Glutamatergic neuron (in vitro differentiated cells): ENCODE results near the gene MC1R. TPM values are rescaled to one million over a fixed set of nuclear protein-coding genes. Genes with fewer than 3 reads are reported as not detected.

ENCODE experiments used
- DNase-seq: peaks from one replicate; pipeline ENCODE4 v3.0.0; 2022
- H3K27ac Mint-ChIP-seq: one replicate; pipeline ENCODE4 v1.8.0; 2020; ENCODE audit warnings: mild to moderate bottlenecking, mixed read lengths, inconsistent platforms; ENCODE audit not compliant: unreplicated experiment
- H3K27me3 Mint-ChIP-seq: one replicate; pipeline ENCODE4 v1.8.0; 2020; ENCODE audit warnings: mild to moderate bottlenecking, moderate library complexity, mixed read lengths, inconsistent platforms; ENCODE audit not compliant: unreplicated experiment
- H3K36me3 Mint-ChIP-seq: one replicate; pipeline ENCODE4 v1.8.0; 2020; ENCODE audit warnings: mild to moderate bottlenecking, mixed read lengths, inconsistent platforms; ENCODE audit not compliant: unreplicated experiment
- H3K4me1 Mint-ChIP-seq: one replicate; pipeline ENCODE4 v1.8.0; 2020; ENCODE audit warnings: mild to moderate bottlenecking, low read depth, mixed read lengths, inconsistent platforms; ENCODE audit not compliant: unreplicated experiment
- H3K4me3 Mint-ChIP-seq: one replicate; pipeline ENCODE4 v1.8.0; 2020; ENCODE audit warnings: mild to moderate bottlenecking, mixed read lengths, inconsistent platforms; ENCODE audit not compliant: unreplicated experiment
- H3K9me3 Mint-ChIP-seq: one replicate; pipeline ENCODE4 v1.8.0; 2020; ENCODE audit warnings: mild to moderate bottlenecking, moderate library complexity, mixed read lengths, inconsistent platforms; ENCODE audit not compliant: unreplicated experiment
- CTCF ChIP-seq: fragments of 200-600 bp; sonication (generic); IDR thresholded peaks from one replicate; pipeline ENCODE4 v1.5.0; 2021; ENCODE audit not compliant: partially characterized antibody, unreplicated experiment
- long read RNA-seq: library from polyadenylated mRNA; unstranded; transcript quantifications from one replicate; pipeline ENCODE4 v2.0.0, GENCODE V29; 2020; ENCODE audit not compliant: unreplicated experiment
- total RNA-seq: library from RNA; stranded (reverse); fragmentation: NEBNext Ultra II Directional; extraction: Animal tissue kit (Norgen Biotek cat#: 25700); gene quantifications from one replicate; pipeline ENCODE4 v1.2.1, GENCODE V29; 2021; ENCODE audit not compliant: unreplicated experiment

Gene MC1R
- 12.8 TPM for total RNA-seq
- long read RNA-seq: 0 reads

GRCh38 chr16:89918453-89919347 is at the start of gene MC1R:
Gene MC1R (plus strand): TSS chr16:89918862. CDS start chr16:89919259, 397 bp downstream.
- Mint-ChIP-seq H3K9me3 (peaks cover 15% of the 10 kb centered on the region), H3K36me3 (no peaks in the 10 kb centered on the region), H3K4me1 (peaks cover 3% of the 10 kb centered on the region), H3K4me3 (peak within 1 kb of the TSS; percentile 81), H3K27ac (peak within 1 kb of the TSS; percentile 59), H3K27me3 (peaks cover 27% of the 10 kb centered on the region)
- peak; percentile 77 for TF ChIP-seq CTCF
- peak; percentile 72 for DNase-seq

GRCh38 chr16:89869911-89870310 is 48.8 kb upstream of the MC1R start:
- TF ChIP-seq CTCF: no peak
- H3K9me3 Mint-ChIP-seq: peaks cover 9% of the 10 kb centered on the region
- no peaks in the 10 kb centered on the region for H3K36me3 Mint-ChIP-seq
- no peak for DNase-seq
- no peaks in the 10 kb centered on the region for H3K4me1 Mint-ChIP-seq
- no peak overlapping the region for H3K4me3 Mint-ChIP-seq
- H3K27ac Mint-ChIP-seq: no peak overlapping the region
- H3K27me3 Mint-ChIP-seq: no peaks in the 10 kb centered on the region

- peaks cover 2% of the 10 kb centered on the region for H3K4me1 Mint-ChIP-seq
- no peak overlapping the region for H3K27ac Mint-ChIP-seq
- no peaks in the 10 kb centered on the region for H3K36me3 Mint-ChIP-seq
- no peak overlapping the region for H3K4me3 Mint-ChIP-seq
- TF ChIP-seq CTCF: no peak
- H3K27me3 Mint-ChIP-seq: no peaks in the 10 kb centered on the region
- peaks cover 10% of the 10 kb centered on the region for H3K9me3 Mint-ChIP-seq
- DNase-seq: no peak
These were observed 48.2 kb upstream of the MC1R start for GRCh38 chr16:89870440-89870839.

GRCh38 chr16:89871895-89872294 is 46.8 kb upstream of the MC1R start:
- no peaks in the 10 kb centered on the region for H3K27me3 Mint-ChIP-seq

More at GRCh38 chr16:89871895-89872294, 46.8 kb upstream of the MC1R start:
- Mint-ChIP-seq H3K4me1 (peaks cover 2% of the 10 kb centered on the region), H3K9me3 (peaks cover 10% of the 10 kb centered on the region), H3K36me3 (no peaks in the 10 kb centered on the region), H3K27ac (no peak overlapping the region), H3K4me3 (no peak overlapping the region)
- TF ChIP-seq CTCF: no peak
- DNase-seq: no peak
